GM12874 (cell line): ENCODE data around the gene EMILIN3.

Experiments used
- CTCF ChIP-seq: IDR thresholded peaks from 2 replicates; pipeline ENCODE4 v1.5.1; 2011; ENCODE audit warnings: low read depth, mild to moderate bottlenecking, control low read depth, low read length, moderate library complexity; ENCODE audit not compliant: insufficient read depth

Gene EMILIN3

DNA sequence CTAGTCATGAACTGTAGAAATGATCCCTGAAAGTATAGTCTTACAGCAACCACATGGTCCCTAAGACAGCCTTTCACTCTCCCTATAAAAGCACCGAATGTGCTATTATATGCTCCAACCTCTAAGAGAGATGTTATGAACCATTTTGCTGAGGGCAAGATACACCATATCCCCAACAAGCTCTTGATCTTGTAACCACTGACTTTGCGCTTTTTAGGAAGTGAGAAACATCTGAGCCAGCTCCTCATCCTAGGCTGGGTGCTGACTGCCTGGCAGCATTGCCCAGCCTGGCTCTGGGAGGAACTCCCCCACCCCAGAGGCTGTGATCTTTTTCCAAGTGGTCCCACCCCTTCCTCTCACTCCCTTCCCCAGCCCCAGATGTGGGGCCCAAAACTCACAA lies 3.1 kb upstream of the EMILIN3 start:
- no peak for TF ChIP-seq CTCF

DNA sequence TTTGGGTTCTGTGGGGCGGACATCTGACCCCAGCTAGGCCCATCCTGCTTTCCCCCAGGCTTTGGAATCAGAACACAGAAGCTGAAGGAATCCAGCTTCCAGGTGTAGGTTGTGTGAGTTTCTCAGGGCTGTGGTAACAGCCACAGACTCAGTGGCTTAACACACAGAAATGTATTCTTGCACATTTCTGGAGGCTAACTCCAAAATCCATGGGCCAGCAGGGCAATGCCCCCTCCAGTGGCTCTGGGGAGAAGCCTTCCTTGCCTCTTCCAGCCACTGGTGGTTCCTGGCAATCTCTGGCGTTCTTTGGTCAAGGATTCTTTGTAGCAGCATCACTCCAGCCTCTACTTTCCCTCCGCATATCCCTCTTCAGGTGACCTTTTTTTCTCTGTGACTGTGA lies 1.3 kb upstream of the EMILIN3 start:
- no peak for TF ChIP-seq CTCF

- TF ChIP-seq CTCF, result no peak
Observed at GRCh38 chr20:41367393-41367695, 726 bp upstream of the EMILIN3 start.

- no peak for TF ChIP-seq CTCF
Observed at GRCh38 chr20:41365777-41366545, 657 bp downstream of the EMILIN3 start.

GRCh38 chr20:41364967-41365765 lies 1.5 kb downstream of the EMILIN3 start:
- no peak for TF ChIP-seq CTCF

DNA sequence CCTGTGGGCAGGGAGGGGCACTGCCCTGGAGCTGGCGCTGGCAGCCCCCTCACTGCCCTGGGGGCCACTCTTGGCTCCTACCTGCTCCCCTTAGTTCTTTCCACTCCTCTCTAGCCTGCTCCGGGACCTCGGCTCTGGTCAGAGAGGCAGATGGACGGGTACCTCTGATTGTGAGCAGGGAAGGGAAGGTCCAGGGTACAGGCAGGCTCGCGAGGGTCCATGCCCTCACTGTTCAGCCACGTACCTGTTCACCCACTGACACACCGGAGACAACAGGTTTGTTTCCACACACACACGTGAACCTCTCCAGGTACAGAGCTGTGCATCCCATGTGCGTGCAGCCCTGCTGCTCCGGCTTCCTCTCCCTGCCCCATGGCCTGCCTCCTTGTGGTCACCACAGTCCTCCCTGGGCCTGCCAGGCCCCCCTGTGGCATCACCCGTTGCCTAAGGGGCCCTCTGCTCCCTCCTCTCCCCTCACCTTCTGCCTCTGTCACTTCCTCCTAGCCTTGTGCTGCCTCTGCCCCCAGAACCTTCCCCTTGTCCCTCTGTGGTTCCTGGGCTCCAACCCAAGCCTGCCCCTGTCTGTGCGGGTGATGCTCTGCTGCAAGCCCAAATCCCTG lies 2.3 kb downstream of the EMILIN3 start:
- TF ChIP-seq CTCF, result no peak

DNA sequence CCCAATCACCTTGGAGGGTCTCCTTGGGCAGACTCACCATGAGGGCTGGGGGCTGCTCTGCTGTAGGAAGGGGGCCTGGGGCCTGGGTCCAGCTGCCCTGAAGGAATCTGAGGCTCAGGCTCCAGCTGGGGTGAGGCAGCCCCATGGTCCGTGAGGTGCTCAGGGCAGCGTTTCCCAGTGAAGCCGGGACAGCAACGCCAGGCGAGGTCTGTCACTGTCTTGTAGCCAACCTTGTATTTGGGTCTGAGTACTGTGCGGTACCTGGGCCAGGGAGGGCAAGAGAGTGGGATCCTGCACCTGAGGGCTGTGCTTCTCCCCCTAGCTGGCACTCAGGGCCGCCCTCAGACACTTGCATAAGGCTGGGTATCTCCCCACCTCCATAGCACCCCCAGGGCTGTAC lies 3.0 kb downstream of the EMILIN3 start:
- no peak for TF ChIP-seq CTCF
